Uterus (tissue), 2 donors: ENCODE data around the gene ERGIC1.

Experiments used
- CTCF ChIP-seq, 4 experiments: fragments of 200-600 bp in 2 of 4; fragments of 450-650 bp in 2 of 4; sonication (generic) in 2 of 4; IDR thresholded peaks; one replicate each; pipeline ENCODE4 v1.5.1; 2016 to 2019; ENCODE audit warnings: antibody characterized with exemption in 4 of 4, mild to moderate bottlenecking in 2 of 4, moderate library complexity in 1 of 4
- POLR2A ChIP-seq, 2 donors: fragments of 450-650 bp; IDR thresholded peaks; one replicate each; pipeline ENCODE4 v1.6.1; 2016; ENCODE audit warnings: antibody characterized with exemption in 2 of 2, mild to moderate bottlenecking in 1 of 2, moderate library complexity in 1 of 2

- no peak for TF ChIP-seq POLR2A (IDR thresholded peaks at IDR 0.05)
- no peak for TF ChIP-seq CTCF (IDR thresholded peaks at IDR 0.05)
These were observed 84.6 kb downstream of the ERGIC1 start for GRCh38 chr5:172918421-172919371.
